Measurements from ENCODE around the gene ACADS.

The ACADS gene

DNA sequence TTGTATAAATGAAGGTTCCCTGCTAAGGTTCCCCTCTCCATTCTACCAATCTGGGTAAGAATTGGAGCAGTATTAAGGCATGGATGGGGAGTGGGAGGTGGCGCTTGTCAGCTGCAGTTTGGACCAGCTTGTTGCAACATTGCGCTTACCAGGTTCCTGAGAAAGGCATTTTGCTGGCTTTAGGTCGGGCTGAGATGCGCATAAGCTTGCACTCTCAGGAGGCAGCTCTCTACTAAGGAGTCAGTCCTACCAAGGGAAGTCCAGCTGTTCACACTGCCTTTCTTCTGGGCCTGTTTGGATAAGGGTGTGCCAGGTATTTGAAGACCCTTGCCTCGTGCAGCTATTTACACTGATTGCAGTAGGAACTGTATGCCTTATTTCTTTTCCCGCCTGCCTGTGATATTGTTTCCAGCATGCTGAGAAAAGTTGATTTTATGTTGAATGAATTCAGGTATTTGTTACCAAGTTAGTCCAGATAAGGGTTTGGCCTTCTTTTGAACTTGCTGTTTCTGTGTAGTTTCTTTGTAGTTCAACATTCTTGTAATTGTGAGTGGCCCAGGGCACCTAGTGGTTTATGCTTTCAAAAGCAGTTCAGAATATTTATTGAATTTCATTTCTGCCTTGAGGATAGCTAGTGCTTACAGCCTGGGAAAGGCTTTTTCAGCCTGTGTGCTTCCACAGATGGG is 36.1 kb upstream of the ACADS start:
- no peaks in the 10 kb centered on the region for H3K9me3 ChIP-seq (ENCODE audit: severe bottlenecking)
- no peak overlapping the region for H3K27ac ChIP-seq
- TF ChIP-seq, protein P1, sequence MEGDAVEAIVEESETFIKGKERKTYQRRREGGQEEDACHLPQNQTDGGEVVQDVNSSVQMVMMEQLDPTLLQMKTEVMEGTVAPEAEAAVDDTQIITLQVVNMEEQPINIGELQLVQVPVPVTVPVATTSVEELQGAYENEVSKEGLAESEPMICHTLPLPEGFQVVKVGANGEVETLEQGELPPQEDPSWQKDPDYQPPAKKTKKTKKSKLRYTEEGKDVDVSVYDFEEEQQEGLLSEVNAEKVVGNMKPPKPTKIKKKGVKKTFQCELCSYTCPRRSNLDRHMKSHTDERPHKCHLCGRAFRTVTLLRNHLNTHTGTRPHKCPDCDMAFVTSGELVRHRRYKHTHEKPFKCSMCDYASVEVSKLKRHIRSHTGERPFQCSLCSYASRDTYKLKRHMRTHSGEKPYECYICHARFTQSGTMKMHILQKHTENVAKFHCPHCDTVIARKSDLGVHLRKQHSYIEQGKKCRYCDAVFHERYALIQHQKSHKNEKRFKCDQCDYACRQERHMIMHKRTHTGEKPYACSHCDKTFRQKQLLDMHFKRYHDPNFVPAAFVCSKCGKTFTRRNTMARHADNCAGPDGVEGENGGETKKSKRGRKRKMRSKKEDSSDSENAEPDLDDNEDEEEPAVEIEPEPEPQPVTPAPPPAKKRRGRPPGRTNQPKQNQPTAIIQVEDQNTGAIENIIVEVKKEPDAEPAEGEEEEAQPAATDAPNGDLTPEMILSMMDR (IDR thresholded peaks at IDR 0.05; ENCODE audit: low read depth, low read length): no peak
- H3K27me3 ChIP-seq (ENCODE audit: insufficient read depth, low read depth, severe bottlenecking): no peaks in the 10 kb centered on the region
- no peak for DNase-seq
- peaks cover 25% of the 10 kb centered on the region for H3K36me3 ChIP-seq
- H3K4me3 ChIP-seq (ENCODE audit: low read depth, low read length): no peak overlapping the region

DNA sequence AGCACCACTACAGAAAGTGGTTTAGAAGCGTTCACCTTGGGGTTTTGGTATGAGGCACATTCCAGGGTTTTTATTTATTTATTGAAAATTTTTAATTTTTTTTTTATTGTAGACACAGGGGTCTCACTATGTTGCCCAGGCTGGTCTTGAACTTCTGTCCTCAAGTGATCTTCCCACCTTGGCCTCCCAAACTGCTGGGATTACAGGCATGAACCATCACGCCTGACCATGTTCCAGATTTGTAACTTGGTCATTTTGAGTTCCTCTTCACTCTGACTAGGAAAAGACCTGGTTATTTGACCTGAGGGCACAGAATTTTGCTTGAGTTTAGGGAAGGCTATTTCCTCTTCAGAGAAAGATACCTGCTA is 35.6 kb upstream of the ACADS start:
- Histone ChIP-seq H3K27me3 (ENCODE audit: insufficient read depth, low read depth, severe bottlenecking) (no peaks in the 10 kb centered on the region), H3K27ac (no peak overlapping the region), H3K9me3 (ENCODE audit: severe bottlenecking) (no peaks in the 10 kb centered on the region), H3K36me3 (peaks cover 30% of the 10 kb centered on the region), H3K4me3 (ENCODE audit: low read depth, low read length) (no peak overlapping the region)
- no peak for DNase-seq
- TF ChIP-seq, protein P1 (IDR thresholded peaks at IDR 0.05; ENCODE audit: low read depth, low read length): no peak

DNA sequence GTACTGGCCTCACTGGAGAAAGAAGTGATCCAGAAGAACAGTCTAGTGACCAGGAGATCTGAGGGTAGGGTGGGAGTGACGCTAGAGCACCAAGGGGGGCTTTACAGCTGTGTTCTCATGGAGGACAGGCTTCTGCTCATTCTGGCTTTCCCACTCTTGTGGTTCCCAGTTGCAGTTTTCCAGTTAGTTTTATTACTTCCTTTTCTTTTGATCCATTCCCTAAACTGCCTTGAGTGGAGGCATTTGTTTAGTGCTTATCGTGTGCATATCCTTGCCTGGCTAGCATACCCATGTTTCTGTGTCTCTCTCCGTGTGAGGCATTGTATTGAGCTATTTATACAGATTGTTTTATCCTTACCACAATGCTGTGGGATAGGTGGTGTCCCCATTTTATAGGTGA is 34.6 kb upstream of the ACADS start:
- Histone ChIP-seq H3K9me3 (ENCODE audit: severe bottlenecking) (no peaks in the 10 kb centered on the region), H3K27ac (no peak overlapping the region), H3K36me3 (peaks cover 40% of the 10 kb centered on the region), H3K27me3 (ENCODE audit: insufficient read depth, low read depth, severe bottlenecking) (no peaks in the 10 kb centered on the region), H3K4me3 (ENCODE audit: low read depth, low read length) (no peak overlapping the region)
- TF ChIP-seq, protein P1 (IDR thresholded peaks at IDR 0.05; ENCODE audit: low read depth, low read length): no peak
- DNase-seq: no peak

DNA sequence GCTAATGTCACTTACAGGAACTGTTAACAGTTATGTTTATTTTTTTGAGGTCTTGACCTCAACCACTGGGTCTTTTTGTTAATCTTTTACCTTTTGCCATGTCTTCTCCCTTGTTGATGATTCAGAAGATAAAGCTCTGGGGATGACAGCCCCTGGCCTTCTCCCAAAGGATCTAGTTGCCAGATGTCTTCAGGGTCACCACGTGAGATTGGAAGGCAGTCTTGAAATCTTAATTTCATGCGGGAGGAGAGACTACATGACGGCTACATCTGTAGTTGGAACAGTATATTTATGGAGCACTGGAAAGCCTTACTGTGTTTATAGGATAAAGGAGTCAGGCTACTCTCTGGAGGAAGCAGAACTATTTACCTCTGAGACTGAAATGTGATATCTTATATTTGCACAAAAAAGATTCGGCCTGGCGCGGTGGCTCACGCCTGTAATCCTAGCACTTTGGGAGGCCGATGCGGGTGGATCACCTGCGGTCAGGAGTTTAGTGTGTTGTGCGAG is 33.0 kb upstream of the ACADS start:
- TF ChIP-seq, protein P1 (IDR thresholded peaks at IDR 0.05; ENCODE audit: low read depth, low read length): no peak
- Histone ChIP-seq H3K27ac (no peak overlapping the region), H3K27me3 (ENCODE audit: insufficient read depth, low read depth, severe bottlenecking) (no peaks in the 10 kb centered on the region), H3K4me3 (ENCODE audit: low read depth, low read length) (no peak overlapping the region), H3K9me3 (ENCODE audit: severe bottlenecking) (no peaks in the 10 kb centered on the region), H3K36me3 (peaks cover 54% of the 10 kb centered on the region)
- no peak for DNase-seq

DNA sequence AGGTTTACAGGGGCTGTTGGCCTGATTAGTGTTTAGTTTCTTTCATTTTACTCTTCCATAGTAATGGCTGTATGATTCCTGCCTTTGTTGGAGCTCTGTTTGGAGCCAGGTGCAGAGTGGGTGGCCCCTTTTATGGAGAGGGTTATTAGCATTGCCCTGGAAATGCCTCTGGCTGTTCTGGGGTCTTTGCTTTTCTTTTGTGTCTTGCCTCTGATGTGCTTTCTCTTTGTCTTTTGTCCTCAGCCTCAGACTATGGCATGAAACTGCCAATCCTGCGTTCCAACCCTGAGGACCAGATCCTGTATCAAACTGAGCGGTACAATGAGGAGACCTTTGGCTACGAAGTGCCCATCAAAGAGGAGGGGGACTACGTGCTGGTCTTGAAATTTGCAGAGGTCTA is 31.8 kb upstream of the ACADS start:
- no peaks in the 10 kb centered on the region for H3K27me3 ChIP-seq (ENCODE audit: insufficient read depth, low read depth, severe bottlenecking)
- peaks cover 59% of the 10 kb centered on the region for H3K36me3 ChIP-seq
- TF ChIP-seq, protein P1 (IDR thresholded peaks at IDR 0.05; ENCODE audit: low read depth, low read length): no peak
- no peak overlapping the region for H3K4me3 ChIP-seq (ENCODE audit: low read depth, low read length)
- H3K27ac ChIP-seq: no peak overlapping the region
- H3K9me3 ChIP-seq (ENCODE audit: severe bottlenecking): no peaks in the 10 kb centered on the region
- DNase-seq: no peak

DNA sequence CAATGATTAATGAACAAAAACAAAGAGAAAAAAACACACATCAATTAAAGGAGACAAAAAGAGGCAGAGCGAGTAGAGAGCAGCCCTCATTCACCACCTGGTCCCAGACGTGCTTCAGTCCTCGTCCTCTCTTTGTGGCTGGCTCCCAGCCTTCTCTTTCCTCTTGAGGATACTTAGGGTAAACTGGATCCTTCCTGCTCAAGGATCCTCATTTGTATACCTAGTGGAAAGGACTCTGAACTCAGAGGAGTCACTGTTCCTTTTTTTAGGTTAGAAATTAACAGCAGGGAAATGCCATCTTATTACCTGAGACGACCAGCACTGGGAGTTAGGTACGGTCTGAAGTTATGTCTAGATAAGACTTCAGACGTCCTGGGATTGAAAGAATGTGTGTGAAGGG is 29.0 kb upstream of the ACADS start:
- H3K27ac ChIP-seq: no peak overlapping the region
- H3K36me3 ChIP-seq: peaks cover 74% of the 10 kb centered on the region
- DNase-seq: no peak
- TF ChIP-seq, protein P1 (IDR thresholded peaks at IDR 0.05; ENCODE audit: low read depth, low read length): no peak
- H3K9me3 ChIP-seq (ENCODE audit: severe bottlenecking): no peaks in the 10 kb centered on the region
- H3K4me3 ChIP-seq (ENCODE audit: low read depth, low read length): no peak overlapping the region
- no peaks in the 10 kb centered on the region for H3K27me3 ChIP-seq (ENCODE audit: insufficient read depth, low read depth, severe bottlenecking)

All from WERI-Rb-1 (cell line).